Lower leg skin (tissue), 4 donors: ENCODE results near the gene CHPF. TPM values are rescaled to one million over a fixed set of nuclear protein-coding genes. Genes with fewer than 3 reads are reported as not detected.
A peak's percentile ranks its signal among the peaks of the same experiment; 100 is the strongest.

Experiments used
- DNase-seq, 2 donors: peaks; one replicate each; pipeline ENCODE4 v3.0.0-alpha.2; 2019; ENCODE audit warnings: low spot score in 2 of 2
- H3K4me3 ChIP-seq: fragments of 200-600 bp; sonication (generic); 2 replicates; pipeline ENCODE4 v1.5.1; 2017; ENCODE audit warnings: mild to moderate bottlenecking, low read depth; ENCODE audit not compliant: poor library complexity, severe bottlenecking
- CTCF ChIP-seq, 3 donors: fragments of 450-650 bp; IDR thresholded peaks; one replicate each; pipeline ENCODE4 v1.5.1; 2016; ENCODE audit warnings: antibody characterized with exemption in 3 of 3, mild to moderate bottlenecking in 3 of 3, moderate library complexity in 2 of 3
- POLR2A ChIP-seq, 2 donors: fragments of 450-650 bp; IDR thresholded peaks; one replicate each; pipeline ENCODE4 v1.6.1; 2016 to 2017; ENCODE audit warnings: antibody characterized with exemption in 2 of 2, mild to moderate bottlenecking in 1 of 2, moderate library complexity in 1 of 2
- WGBS, 2 donors: methylation state at CpG; one replicate each; pipeline ENCODE4 v1.1.5; 2018; 5-methylcytosine and 5-hydroxymethylcytosine counted together
- intact Hi-C: fragments of 100-400 bp; cut with DNase I; formaldehyde crosslinking; loops from one replicate; pipeline ENCODE4 v1.15.0; 2023; ENCODE audit warnings: low total_unique reads
- total RNA-seq, 4 donors: library from RNA; depleted of rRNA; stranded (reverse); fragments of >200 nt; gene quantifications; one replicate each; pipeline ENCODE4 v1.1.0, GENCODE V29; 2016

CHPF gene
- total RNA-seq, 4 donors from 2014 or later: 37.8 to 73.1 (median 58.4) TPM

GRCh38 chr2:219512524-219513216, 30.9 kb downstream of the CHPF start:
- TF ChIP-seq CTCF (IDR thresholded peaks at IDR 0.05) (no peak), POLR2A (IDR thresholded peaks at IDR 0.05) (no peak)
- intact Hi-C loops: no loop called here
- 21 to 27% methylated on average over 13 to 16 of the region's 16 CpGs for WGBS, 2 donors
- H3K4me3 ChIP-seq: no peak overlapping the region
- DNase-seq: no peak

- TF ChIP-seq CTCF (IDR thresholded peaks at IDR 0.05): no peak
- TF ChIP-seq POLR2A (IDR thresholded peaks at IDR 0.05): no peak
- H3K4me3 ChIP-seq: no peak overlapping the region
- intact Hi-C loops: no loop called here
- DNase-seq: no peak
- WGBS, 2 donors: 31 to 36% methylated on average over 15 of the region's 15 CpGs
Observed at GRCh38 chr2:219511547-219512325, 31.9 kb downstream of the CHPF start.

GRCh38 chr2:219510512-219511135, 33.0 kb downstream of the CHPF start:
- DNase-seq: no peak
- TF ChIP-seq POLR2A (IDR thresholded peaks at IDR 0.05) (no peak), CTCF (IDR thresholded peaks at IDR 0.05) (no peak)
- no peak overlapping the region for H3K4me3 ChIP-seq
- intact Hi-C loops: no loop called here
- 18 to 29% methylated on average over 22 of the region's 22 CpGs for WGBS, 2 donors

- no peak overlapping the region for H3K4me3 ChIP-seq
- intact Hi-C loops: no loop called here
- WGBS, 2 donors: 2 to 3% methylated on average over 26 of the region's 26 CpGs
- no peak for TF ChIP-seq POLR2A (IDR thresholded peaks at IDR 0.05)
- TF ChIP-seq CTCF (IDR thresholded peaks at IDR 0.05): peak in 1 of 3 donors; percentile 8
- DNase-seq: no peak
Observed at GRCh38 chr2:219509780-219510511, 33.7 kb downstream of the CHPF start.

GRCh38 chr2:219508971-219509779, 34.4 kb downstream of the CHPF start:
- WGBS, 2 donors: 4% methylated on average over 14 of the region's 14 CpGs
- TF ChIP-seq POLR2A (IDR thresholded peaks at IDR 0.05): no peak
- no peak for TF ChIP-seq CTCF (IDR thresholded peaks at IDR 0.05)
- no peak for DNase-seq
- no peak overlapping the region for H3K4me3 ChIP-seq
- intact Hi-C loops: no loop called here
